PC-3 (cell line): ENCODE data around the gene LIME1.

Experiments used
- EZH2 ChIP-seq: fragments of 300-600 bp; sonication (generic); IDR thresholded peaks from one replicate; pipeline ENCODE4 v1.6.1; 2017; ENCODE audit warnings: antibody characterized with exemption, mild to moderate bottlenecking, low read length; ENCODE audit not compliant: unreplicated experiment
- TF ChIP-seq, protein P1 (sequence below): fragments of 300-600 bp; sonication (generic); conservative IDR thresholded peaks from 2 replicates; pipeline ENCODE4 v1.5.1; 2017; ENCODE audit warnings: antibody characterized with exemption, low read depth, mild to moderate bottlenecking, low read length

DNA sequence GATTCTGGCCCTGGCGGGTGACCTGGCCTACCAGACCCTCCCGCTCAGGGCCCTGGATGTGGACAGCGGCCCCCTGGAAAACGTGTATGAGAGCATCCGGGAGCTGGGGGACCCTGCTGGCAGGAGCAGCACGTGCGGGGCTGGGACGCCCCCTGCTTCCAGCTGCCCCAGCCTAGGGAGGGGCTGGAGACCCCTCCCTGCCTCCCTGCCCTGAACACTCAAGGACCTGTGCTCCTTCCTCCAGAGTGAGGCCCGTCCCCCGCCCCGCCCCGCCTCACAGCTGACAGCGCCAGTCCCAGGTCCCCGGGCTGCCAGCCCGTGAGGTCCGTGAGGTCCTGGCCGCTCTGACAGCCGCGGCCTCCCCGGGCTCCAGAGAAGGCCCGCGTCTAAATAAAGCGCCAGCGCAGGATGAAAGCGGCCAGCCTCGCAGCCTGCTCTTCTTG lies 2.2 kb downstream of the LIME1 start:
- TF ChIP-seq, protein P1, sequence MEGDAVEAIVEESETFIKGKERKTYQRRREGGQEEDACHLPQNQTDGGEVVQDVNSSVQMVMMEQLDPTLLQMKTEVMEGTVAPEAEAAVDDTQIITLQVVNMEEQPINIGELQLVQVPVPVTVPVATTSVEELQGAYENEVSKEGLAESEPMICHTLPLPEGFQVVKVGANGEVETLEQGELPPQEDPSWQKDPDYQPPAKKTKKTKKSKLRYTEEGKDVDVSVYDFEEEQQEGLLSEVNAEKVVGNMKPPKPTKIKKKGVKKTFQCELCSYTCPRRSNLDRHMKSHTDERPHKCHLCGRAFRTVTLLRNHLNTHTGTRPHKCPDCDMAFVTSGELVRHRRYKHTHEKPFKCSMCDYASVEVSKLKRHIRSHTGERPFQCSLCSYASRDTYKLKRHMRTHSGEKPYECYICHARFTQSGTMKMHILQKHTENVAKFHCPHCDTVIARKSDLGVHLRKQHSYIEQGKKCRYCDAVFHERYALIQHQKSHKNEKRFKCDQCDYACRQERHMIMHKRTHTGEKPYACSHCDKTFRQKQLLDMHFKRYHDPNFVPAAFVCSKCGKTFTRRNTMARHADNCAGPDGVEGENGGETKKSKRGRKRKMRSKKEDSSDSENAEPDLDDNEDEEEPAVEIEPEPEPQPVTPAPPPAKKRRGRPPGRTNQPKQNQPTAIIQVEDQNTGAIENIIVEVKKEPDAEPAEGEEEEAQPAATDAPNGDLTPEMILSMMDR = no peak
- no peak for TF ChIP-seq EZH2
